ENCODE results near the gene MYO1D.
"Not testable (repeated sequence)": the region's sequence is repeated elsewhere in the genome, so short reads cannot be mapped to it uniquely, and the experiment has no call there.

Gene MYO1D

GRCh38 chr17:32780721-32781120 lies 96.2 kb downstream of the MYO1D start:
- no peak for DNase-seq (ENCODE audit: low read depth in 4 of 4, low spot score in 1 of 4)

GRCh38 chr17:32777922-32778321 lies 99.0 kb downstream of the MYO1D start:
- no peak for DNase-seq (ENCODE audit: low read depth in 4 of 4, low spot score in 1 of 4)

GRCh38 chr17:32777436-32777835 lies 99.5 kb downstream of the MYO1D start:
- DNase-seq (ENCODE audit: low read depth in 4 of 4, low spot score in 1 of 4), result no peak

- no peak for DNase-seq (ENCODE audit: low read depth in 4 of 4, low spot score in 1 of 4)
Measured at GRCh38 chr17:32774695-32775084, 102.2 kb downstream of the MYO1D start.

DNA sequence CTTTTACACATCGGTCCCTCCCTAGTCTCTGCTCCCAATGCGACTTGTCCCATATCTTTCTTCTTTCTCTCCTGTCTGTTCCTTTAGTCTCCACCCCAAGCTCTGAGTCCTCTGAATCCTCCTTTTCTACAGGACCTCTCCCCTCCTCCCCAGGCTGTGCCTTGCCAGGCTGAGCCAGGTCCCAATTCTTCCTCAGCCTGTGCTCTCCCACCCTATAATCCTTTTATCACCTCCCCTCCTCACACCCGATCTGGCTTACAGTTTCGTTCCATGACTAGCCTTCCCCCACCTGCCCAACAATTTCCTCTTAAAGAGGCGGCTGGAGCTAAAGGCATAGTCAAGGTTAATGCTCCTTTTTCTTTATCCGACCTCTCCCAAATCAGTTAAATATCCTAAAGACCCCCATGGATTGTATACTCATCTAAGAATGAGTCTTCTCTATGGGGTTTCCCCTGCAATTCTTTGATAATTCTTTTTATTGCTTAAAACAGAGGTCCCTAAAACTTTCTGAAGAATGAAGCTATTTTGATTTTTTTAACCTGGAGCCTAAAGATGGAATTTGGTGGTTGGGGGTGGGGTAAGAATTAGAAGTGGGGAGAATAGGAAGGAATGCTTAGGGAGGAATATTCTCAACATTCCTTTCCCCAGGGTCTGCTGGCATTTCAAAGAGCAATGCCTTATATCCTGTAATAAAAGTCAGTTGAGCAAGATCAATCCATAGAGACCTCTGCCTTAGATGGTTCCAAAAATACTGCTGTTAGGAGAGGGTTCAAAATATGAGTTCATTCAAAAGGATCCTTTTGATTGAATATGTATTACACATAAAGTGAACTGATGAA lies 102.8 kb downstream of the MYO1D start:
- DNase-seq (ENCODE audit: low read depth in 4 of 4, low spot score in 1 of 4), result no peak

DNA sequence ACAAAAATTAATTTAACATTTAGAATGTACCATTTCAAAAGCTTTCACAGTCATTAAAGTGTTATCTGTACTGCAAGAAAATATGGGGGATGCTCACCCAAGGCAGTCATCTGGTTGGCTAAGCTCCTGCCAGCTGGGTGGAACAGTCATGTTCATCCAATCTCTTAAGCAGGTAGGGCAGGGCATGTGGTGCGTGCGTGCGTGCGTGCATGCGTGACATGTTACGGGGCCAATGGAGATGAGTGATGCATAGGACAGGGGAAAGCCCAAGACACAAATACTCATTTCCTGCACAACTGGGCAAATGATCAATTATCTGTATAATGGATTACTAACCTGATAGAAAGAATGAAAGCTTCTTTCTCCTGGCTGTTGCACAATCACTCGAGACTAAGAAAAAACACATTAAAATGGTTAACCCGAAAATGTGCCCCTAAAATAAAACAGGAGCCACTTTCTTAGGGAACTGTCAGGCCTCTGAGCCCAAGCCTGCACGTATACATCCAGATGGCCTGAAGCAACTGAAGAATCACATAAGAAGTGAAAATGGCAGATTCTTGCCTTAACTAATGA lies 104.4 kb downstream of the MYO1D start:
- no peak for DNase-seq (ENCODE audit: low read depth in 4 of 4, low spot score in 1 of 4)

- DNase-seq (ENCODE audit: low read depth in 4 of 4, low spot score in 1 of 4), result no peak
Measured at GRCh38 chr17:32771396-32771795, 105.5 kb downstream of the MYO1D start.

- DNase-seq (ENCODE audit: low read depth in 4 of 4, low spot score in 1 of 4), result no peak
Measured at GRCh38 chr17:32769846-32770245, 107.1 kb downstream of the MYO1D start.

GRCh38 chr17:32763855-32764439 lies 113.0 kb downstream of the MYO1D start:
- no peak for DNase-seq (ENCODE audit: low read depth in 4 of 4, low spot score in 1 of 4)

DNA sequence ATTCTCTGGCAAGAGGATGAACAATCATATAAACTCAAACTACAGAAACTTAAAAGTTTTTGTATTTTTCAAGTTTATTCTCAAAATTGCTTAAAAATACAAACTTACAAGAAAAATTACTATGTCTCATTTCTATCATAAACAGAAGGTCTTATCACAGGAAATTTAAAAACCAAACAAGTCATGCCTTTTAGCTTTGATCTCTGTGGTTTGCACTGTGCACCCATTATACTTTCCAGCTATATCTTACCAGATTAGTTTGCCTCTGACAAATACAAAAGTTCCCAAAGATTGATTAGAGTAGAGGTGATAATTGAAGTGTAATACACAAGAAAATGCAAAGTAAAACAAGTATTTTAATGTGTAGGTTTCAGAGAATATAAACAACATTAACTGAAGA lies 117.4 kb downstream of the MYO1D start:
- no peak for DNase-seq (ENCODE audit: low read depth in 4 of 4, low spot score in 1 of 4)

- no peak for DNase-seq (ENCODE audit: low read depth in 4 of 4, low spot score in 1 of 4)
Measured at GRCh38 chr17:32757963-32758362, 119.0 kb downstream of the MYO1D start.

- no peak for DNase-seq (ENCODE audit: low read depth in 4 of 4, low spot score in 1 of 4)
Measured at GRCh38 chr17:32756696-32757095, 120.2 kb downstream of the MYO1D start.

- DNase-seq (ENCODE audit: low read depth in 4 of 4, low spot score in 1 of 4), result no peak
Measured at GRCh38 chr17:32755045-32755805, 121.7 kb downstream of the MYO1D start.

GRCh38 chr17:32752934-32753333 lies 124.0 kb downstream of the MYO1D start:
- no peak for DNase-seq (ENCODE audit: low read depth in 4 of 4, low spot score in 1 of 4)

DNA sequence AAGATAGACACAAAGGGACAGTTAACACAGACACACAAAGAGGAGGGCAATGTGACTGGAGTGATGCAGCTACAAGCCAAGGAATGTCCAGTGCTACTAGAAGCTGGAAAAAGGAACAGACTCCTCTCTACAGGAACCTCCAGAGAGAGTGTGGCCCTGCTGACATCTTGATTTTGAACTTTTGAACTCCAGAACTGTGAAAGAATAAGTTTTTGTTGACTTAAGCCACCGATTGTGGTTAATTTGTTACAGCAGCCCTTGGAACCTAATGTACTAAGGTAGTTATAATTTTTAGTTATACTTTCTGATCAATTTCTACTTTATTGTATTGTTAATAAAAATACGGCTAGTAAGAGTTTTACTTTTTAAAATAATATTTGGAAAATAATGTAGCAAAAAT lies 129.1 kb downstream of the MYO1D start:
- no peak for DNase-seq (ENCODE audit: low read depth in 4 of 4, low spot score in 1 of 4)

DNA sequence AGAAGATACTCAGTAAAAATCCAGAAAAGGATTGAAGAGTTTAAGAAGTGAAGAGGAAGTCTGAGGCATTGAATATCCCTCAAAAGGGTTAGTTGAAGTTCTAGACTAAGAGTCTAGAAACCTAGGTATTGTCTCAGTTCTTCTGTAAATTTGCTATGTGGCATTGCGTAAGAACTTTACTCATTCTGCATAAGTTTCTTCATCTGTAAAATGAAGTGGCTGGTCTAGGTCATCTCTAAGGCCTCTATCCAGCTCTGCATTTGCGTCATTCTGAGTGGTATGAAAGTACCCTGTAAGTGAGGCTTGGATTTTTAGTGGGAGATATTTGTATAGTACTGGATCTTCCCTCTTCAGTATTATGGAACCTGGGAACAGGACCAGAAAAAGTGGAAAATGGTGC lies 130.2 kb downstream of the MYO1D start:
- DNase-seq (ENCODE audit: low read depth in 4 of 4, low spot score in 1 of 4), result no peak

- DNase-seq (ENCODE audit: low read depth in 4 of 4, low spot score in 1 of 4), result no peak
Measured at GRCh38 chr17:32746280-32746679, 130.6 kb downstream of the MYO1D start.

GRCh38 chr17:32742681-32743538 lies 134.0 kb downstream of the MYO1D start:
- no peak for DNase-seq (ENCODE audit: low read depth in 4 of 4, low spot score in 1 of 4)

DNA sequence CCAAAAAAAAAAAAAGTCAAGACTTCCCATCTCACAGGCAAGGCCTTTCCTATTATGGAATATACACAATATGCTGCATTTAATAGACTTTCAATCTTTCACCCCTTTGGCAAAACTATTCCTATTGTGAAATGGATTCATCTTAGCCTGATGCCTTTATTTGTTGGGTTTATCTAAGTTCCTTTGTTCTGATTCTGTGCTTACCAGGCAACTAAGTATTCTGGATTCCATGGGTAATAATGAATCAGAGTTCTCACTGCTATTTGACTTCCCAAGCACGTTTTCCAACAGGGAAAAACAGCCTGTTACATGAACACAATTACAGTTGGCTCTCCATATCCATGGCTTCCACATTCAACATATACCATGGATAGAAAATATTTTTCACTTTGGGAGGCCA lies 135.5 kb downstream of the MYO1D start:
- DNase-seq (ENCODE audit: low read depth in 4 of 4, low spot score in 1 of 4), result no peak

DNA sequence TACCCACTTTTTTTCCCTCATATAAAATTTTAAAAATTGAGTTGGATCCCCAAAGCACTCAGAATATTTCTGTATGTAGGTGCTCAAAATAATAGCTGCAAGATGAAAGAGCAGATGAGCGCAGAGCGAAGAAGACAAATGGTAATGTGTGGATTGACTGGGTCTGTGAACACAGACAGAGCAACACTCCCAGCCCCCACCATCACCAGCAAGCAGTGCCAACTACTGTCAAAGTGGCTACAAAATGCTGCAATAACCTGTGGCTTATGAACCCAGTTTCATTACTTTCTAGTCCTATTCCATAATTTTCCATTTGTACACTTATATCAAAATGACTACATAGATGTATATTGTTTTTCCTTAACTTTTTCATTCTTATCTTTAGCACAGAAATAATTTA lies 137.2 kb downstream of the MYO1D start:
- no peak for DNase-seq (ENCODE audit: low read depth in 4 of 4, low spot score in 1 of 4)

GRCh38 chr17:32739151-32739550 lies 137.8 kb downstream of the MYO1D start:
- not testable (repeated sequence) for DNase-seq (ENCODE audit: low read depth in 4 of 4, low spot score in 1 of 4)
